ENCODE results near the gene FICD. TPM values are rescaled to one million over a fixed set of nuclear protein-coding genes. Genes with fewer than 3 reads are reported as not detected.

The FICD gene
- total and polyA plus RNA-seq, 2 donors from 2014 or later: 5.1 to 8.5 TPM

DNA sequence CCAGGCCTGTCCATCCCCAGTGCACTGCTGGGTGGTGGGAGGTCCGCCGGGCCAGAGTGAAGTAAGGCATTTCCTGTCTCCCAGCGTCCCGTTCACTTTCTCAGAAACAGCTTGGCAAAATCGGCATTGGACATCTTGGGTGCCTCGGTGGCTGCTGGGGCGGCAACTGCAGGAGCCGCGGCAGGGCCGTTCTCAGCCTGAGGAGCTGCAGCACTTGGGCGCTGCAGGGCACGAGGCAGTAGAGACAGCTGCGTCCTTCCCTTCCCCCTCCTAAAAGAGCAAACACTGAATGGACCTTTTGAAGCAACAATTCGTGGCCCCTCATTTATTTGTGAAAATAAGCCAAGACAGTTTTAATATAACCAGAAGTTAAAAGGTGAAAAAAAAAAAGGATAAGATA lies 8.3 kb downstream of the FICD start:
- FAIRE-seq (no peak), DNase-seq (no peak)
- H3K36me3 ChIP-seq (ENCODE audit: control insufficient read depth in 2 of 3, insufficient read depth in 3 of 3, low read length in 3 of 3): peaks cover 13 to 65% (median 64%) of the 10 kb centered on the region in 3 donors
- H3K27ac ChIP-seq (ENCODE audit: low read depth in 2 of 2, low read length in 2 of 2): no peak overlapping the region
- no peaks in the 10 kb centered on the region for H3K27me3 ChIP-seq (ENCODE audit: control insufficient read depth, insufficient read depth, low read length)
- H3K9me3 ChIP-seq (ENCODE audit: control insufficient read depth in 2 of 3, insufficient read depth in 1 of 3, low read length in 3 of 3): no peaks in the 10 kb centered on the region
- no peaks in the 10 kb centered on the region for H3K4me1 ChIP-seq (ENCODE audit: control insufficient read depth in 2 of 3, insufficient read depth in 2 of 3, low read depth in 1 of 3, low read length in 3 of 3)
- TF ChIP-seq, protein P1, sequence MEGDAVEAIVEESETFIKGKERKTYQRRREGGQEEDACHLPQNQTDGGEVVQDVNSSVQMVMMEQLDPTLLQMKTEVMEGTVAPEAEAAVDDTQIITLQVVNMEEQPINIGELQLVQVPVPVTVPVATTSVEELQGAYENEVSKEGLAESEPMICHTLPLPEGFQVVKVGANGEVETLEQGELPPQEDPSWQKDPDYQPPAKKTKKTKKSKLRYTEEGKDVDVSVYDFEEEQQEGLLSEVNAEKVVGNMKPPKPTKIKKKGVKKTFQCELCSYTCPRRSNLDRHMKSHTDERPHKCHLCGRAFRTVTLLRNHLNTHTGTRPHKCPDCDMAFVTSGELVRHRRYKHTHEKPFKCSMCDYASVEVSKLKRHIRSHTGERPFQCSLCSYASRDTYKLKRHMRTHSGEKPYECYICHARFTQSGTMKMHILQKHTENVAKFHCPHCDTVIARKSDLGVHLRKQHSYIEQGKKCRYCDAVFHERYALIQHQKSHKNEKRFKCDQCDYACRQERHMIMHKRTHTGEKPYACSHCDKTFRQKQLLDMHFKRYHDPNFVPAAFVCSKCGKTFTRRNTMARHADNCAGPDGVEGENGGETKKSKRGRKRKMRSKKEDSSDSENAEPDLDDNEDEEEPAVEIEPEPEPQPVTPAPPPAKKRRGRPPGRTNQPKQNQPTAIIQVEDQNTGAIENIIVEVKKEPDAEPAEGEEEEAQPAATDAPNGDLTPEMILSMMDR (IDR thresholded peaks at IDR 0.05; ENCODE audit: borderline replicate concordance, extremely low read depth, insufficient read depth): no peak
- intact Hi-C loops (cut with DNase I): no loop called here
- no peak overlapping the region for H3K4me3 ChIP-seq (ENCODE audit: low read length in 3 of 3)
- no peak overlapping the region for H3K9ac ChIP-seq (ENCODE audit: low read length in 3 of 3)

DNA sequence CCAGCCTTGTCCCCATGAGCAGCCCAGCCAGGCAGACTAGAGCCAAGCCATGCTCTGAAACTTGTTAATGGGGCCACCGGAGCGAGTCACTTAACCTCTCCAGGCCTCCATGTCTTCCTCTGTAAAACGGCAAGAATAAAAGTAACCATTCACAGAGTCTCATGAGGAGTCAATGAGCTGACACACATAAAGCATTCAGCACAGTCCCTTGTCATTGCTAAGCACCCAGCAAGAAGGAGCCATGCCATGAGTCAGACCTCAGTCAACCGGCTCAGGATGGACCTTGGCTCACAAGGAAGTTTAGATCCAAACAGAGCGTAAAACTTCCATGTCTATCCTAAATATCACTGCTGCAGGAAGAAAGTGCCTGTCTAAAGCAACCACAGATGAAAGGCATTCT lies 10.6 kb downstream of the FICD start:
- FAIRE-seq: no peak
- TF ChIP-seq, protein P1 (IDR thresholded peaks at IDR 0.05; ENCODE audit: borderline replicate concordance, extremely low read depth, insufficient read depth): no peak
- Histone ChIP-seq H3K4me3 (ENCODE audit: low read length in 3 of 3) (no peak overlapping the region), H3K27me3 (ENCODE audit: control insufficient read depth, insufficient read depth, low read length) (no peaks in the 10 kb centered on the region), H3K9me3 (ENCODE audit: control insufficient read depth in 2 of 3, insufficient read depth in 1 of 3, low read length in 3 of 3) (no peaks in the 10 kb centered on the region), H3K4me1 (ENCODE audit: control insufficient read depth in 2 of 3, insufficient read depth in 2 of 3, low read depth in 1 of 3, low read length in 3 of 3) (no peaks in the 10 kb centered on the region), H3K27ac (ENCODE audit: low read depth in 2 of 2, low read length in 2 of 2) (no peak overlapping the region), H3K9ac (ENCODE audit: low read length in 3 of 3) (no peak overlapping the region), H3K36me3 (ENCODE audit: control insufficient read depth in 2 of 3, insufficient read depth in 3 of 3, low read length in 3 of 3) (peaks cover 7 to 65% (median 63%) of the 10 kb centered on the region in 3 donors)
- DNase-seq: no peak
- intact Hi-C loops (cut with DNase I): no loop called here

DNA sequence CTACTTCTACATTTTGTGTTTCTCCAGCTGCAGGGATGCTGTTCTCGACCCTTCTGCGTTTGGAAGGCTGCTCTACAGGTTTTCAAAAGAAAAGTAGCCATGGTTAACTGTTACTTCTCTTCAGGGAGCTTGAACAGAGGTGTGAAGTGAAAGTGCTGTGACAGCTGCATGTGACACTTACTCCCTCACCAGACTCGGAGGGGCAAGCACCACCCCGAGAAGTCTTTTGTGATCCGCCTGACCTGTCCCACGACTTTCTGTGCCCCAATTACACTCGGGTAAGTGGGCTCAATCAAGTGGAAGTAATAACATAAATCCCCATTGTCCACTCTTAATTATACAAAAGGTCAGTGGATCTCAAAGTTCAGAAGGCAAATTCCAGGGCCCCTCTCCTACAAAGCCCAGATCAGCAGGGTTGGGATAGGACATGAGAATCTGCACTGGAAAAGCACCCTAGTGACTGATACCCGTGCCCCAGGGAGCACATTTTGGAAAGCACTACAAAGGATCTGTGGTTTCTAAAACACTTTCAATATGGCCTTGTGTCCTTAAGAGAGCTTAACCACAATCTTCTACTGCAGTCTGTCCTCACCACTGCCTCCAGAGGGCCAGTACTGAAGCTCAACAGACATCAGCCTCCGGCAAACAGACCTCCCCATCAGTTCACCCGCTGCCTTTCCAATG lies 11.5 kb downstream of the FICD start:
- Histone ChIP-seq H3K9me3 (ENCODE audit: control insufficient read depth in 2 of 3, insufficient read depth in 1 of 3, low read length in 3 of 3) (no peaks in the 10 kb centered on the region), H3K4me3 (ENCODE audit: low read length in 3 of 3) (no peak overlapping the region), H3K27ac (ENCODE audit: low read depth in 2 of 2, low read length in 2 of 2) (no peak overlapping the region), H3K36me3 (ENCODE audit: control insufficient read depth in 2 of 3, insufficient read depth in 3 of 3, low read length in 3 of 3) (peaks cover 7 to 70% (median 60%) of the 10 kb centered on the region in 3 donors), H3K4me1 (ENCODE audit: control insufficient read depth in 2 of 3, insufficient read depth in 2 of 3, low read depth in 1 of 3, low read length in 3 of 3) (no peaks in the 10 kb centered on the region), H3K9ac (ENCODE audit: low read length in 3 of 3) (no peak overlapping the region), H3K27me3 (ENCODE audit: control insufficient read depth, insufficient read depth, low read length) (no peaks in the 10 kb centered on the region)
- DNase-seq (no peak), FAIRE-seq (no peak)
- intact Hi-C loops (cut with DNase I): no loop called here
- TF ChIP-seq, protein P1 (IDR thresholded peaks at IDR 0.05; ENCODE audit: borderline replicate concordance, extremely low read depth, insufficient read depth): no peak

DNA sequence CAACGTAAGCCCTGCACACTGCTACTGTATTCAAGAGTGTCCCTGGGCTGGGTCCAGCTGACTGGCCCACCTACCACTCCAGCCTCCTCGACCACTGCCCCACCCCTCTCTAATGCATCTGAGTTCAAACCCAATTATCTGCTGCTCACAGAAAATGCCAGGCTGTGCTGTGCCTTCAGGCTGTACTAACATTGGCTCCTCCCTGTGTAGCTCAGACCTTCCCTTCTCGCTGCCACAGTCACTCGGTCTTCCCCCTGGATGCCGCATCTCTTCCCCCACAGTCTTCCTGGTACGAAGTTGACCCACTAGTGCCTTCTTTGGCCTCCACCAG lies 12.1 kb downstream of the FICD start:
- FAIRE-seq (no peak), DNase-seq (no peak)
- Histone ChIP-seq H3K27ac (ENCODE audit: low read depth in 2 of 2, low read length in 2 of 2) (no peak overlapping the region), H3K36me3 (ENCODE audit: control insufficient read depth in 2 of 3, insufficient read depth in 3 of 3, low read length in 3 of 3) (peaks cover 7 to 71% (median 64%) of the 10 kb centered on the region in 3 donors), H3K4me3 (ENCODE audit: low read length in 3 of 3) (no peak overlapping the region), H3K27me3 (ENCODE audit: control insufficient read depth, insufficient read depth, low read length) (no peaks in the 10 kb centered on the region), H3K4me1 (ENCODE audit: control insufficient read depth in 2 of 3, insufficient read depth in 2 of 3, low read depth in 1 of 3, low read length in 3 of 3) (no peaks in the 10 kb centered on the region), H3K9ac (ENCODE audit: low read length in 3 of 3) (no peak overlapping the region), H3K9me3 (ENCODE audit: control insufficient read depth in 2 of 3, insufficient read depth in 1 of 3, low read length in 3 of 3) (no peaks in the 10 kb centered on the region)
- TF ChIP-seq, protein P1 (IDR thresholded peaks at IDR 0.05; ENCODE audit: borderline replicate concordance, extremely low read depth, insufficient read depth): no peak
- intact Hi-C loops (cut with DNase I): no loop called here

All from kidney (tissue), 14 donors.